ENCODE data around the gene HOXA5.

The HOXA5 gene

DNA sequence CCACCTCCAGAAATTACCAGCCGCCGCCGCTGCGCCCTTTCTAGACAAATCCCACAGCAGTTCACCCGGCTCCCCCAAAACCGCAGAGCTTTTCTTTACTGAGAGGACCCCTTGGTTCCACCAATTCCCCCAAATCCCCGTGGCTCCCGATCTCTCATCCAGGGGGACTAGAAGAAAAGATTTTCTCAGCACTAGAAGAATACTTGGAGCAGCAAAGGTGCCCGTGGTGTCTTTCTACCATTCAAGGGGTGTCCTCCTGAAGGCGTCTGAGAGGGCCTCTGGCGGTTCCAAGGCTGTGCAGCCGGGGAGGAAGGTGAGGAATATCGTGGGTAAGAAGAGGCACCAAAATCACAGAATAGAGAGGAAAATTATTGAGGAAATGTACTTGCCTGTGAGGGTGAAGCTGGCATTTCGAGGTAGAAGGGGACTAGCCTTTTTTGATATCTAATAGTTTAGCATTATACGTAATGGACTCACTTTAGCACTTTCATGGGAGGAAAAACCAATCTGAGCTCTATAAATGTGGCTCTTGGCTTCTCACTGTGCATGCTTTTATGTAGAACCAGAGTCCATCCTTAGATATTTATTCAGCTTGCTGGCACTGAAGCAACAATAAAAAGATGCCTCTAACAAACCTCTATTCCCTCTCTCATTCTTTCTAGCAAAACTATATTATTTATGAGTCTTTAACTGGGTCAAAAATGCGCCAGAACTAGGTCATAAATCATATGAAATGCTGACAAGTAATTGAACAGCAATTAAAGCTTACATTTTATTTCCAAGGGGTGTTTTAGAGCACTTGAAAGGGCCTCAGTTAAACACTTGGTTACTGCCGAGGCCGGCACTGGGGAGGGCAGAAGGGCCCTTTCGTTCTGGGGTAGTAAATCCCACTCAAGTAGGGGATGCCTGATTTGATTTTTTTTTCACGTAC is 27.2 kb downstream of the HOXA5 start:
- no peak for FAIRE-seq

DNA sequence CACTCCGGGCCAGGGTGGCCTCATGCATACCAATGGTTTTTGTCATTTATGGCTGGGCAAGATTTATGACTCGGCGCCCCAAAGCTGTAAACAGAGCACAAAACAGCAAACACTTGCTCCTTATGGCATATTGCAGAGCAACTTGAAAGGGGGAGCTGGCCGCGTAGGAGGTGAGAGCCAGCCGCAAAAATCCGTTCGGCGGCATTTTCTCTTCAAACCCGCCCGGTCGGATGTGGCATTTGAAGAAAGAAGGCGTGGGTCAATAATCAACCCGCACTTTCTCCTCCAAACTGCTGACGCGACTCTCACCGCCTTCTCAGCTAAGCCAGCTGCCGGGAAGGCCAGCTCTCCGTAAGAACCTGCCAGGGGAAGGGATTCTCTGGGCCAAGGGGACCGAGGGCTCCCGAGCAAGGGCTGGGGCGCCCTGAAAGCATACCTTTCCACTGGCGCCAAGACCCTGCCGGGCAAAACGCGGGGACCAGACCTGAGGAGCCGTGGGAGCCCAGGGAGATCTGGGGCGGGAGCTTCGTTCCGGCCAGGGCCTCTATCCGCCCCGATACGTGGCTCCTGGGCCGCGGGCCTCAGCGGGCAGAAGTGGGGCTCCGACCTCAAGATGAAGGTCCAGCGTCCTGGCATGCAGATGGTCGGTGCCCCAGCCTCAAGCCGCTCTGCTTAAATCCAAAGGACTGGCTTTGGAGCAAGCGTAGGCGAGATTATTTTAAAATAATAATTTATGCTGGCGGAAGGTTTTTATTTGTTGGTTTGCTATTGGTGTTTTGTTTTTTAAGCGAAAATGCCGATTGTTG is 28.1 kb downstream of the HOXA5 start:
- no peak for FAIRE-seq

DNA sequence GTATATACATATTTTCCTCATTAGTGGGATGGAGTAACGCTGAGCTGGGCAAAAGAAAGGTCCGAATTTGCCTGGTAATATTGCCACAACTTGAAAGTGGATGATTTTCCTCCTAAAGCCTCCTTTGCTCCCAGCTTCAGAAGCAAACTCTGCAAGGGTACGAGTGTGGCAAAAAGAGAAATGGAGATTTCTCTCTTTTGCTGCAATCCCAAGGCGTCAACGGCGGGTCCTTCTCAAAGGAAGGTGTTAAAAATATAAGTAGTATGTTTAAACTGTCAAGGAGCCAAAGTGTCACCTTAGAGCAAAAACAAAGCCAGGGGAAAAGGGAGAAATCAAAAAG is 28.6 kb downstream of the HOXA5 start:
- no peak for FAIRE-seq

DNA sequence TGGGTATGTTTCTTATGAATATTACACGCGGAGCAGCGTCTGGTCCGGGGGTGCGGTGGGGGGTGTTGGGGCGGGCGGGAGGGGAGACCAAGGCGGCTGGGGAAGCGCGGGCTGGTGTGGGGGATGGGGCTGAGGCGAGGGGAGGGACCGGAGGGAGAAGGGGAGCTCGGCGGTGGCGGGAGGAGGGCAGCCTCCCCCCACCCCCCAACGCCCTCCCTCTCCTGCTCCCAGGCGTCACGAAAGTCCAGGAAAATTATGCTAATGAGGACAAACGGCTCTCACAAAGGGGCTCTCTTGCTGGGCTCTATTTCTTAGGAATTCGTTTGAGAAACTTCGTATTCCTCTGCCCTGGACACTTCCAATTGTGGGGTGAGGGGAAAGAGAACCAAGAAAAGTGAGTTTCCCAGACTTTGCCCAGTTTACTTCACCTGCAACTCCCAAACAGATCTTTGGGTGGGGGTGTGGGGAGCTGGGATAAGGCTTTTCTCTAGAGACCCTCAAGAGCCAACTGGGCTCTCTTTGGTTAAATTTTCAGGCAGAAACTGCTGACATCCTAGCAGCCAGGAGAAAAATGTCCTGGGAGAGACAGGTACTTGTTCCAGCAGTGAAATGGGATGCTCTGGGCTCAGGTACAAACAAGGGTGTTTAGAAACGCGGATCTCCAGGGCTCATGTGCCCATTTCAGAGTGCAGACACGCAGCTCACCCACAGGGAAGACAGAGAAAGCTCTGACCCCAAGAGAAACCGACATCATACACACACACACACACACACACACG is 29.3 kb downstream of the HOXA5 start:
- no peak for FAIRE-seq

DNA sequence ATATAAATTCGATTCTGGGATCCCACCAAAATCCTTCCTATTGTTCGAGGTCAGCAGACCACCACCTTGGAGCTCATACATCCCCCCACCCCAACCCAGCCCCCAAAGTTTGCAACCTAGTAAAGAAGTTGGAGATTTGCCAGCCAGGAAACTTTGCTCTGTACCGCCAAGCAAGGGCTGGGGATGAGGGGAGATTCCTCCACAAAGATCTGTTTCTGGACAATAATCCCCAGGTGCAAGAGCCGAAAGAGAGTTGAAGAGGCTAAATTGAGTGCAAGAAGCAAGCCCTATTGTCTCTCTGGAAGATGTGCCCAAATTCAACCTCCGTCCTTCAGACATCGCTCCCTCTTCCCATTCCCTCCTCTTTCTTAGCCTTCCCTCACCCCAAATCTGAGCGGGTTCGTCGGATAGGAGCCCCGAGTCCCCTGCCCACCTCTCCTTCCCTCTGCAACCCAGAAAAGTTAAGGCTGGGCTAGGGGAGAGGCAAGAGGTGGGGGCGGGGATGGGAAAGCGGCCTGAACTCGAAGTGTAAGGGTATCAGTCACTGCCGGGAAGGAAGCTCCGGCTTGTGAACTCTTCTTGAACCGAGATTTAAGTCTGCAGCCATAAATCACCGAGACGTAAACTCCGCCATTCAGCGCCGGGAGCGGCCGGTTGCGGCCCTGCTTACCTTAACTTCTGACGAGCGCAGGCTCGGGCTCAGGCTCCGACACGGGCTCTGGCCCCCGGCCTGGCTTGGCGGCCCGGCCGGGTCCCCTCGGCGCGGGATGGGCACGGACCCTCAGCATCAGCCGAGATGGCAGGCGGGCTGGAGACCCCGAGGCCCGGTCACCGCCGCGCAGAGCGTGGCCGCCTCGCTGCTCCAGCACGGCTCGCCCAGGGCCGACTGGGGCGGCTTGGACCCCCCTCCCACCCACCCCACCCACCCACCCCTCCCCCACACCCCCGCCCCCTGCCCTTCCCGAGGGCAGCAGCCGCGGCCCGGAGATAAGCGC is 30.2 kb downstream of the HOXA5 start:
- FAIRE-seq: no peak

DNA sequence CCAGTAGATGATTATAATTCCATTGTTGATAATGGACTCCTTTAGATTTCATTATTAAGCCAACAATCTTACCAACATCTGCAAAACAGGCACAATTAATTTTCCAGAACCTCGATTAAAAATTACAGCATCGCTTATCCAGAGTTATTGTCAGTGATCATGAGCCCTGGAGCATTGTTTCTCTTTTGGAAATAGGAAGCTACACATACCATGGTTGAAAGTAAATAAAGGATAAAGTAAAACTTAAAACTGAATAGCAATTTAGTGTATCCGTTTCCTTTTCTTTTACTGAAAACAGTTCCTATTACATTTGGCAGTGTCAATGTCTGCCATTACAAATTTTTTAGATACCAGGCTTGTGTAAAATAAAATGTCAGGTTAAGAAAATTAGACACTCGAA is 31.1 kb downstream of the HOXA5 start:
- FAIRE-seq: no peak

DNA sequence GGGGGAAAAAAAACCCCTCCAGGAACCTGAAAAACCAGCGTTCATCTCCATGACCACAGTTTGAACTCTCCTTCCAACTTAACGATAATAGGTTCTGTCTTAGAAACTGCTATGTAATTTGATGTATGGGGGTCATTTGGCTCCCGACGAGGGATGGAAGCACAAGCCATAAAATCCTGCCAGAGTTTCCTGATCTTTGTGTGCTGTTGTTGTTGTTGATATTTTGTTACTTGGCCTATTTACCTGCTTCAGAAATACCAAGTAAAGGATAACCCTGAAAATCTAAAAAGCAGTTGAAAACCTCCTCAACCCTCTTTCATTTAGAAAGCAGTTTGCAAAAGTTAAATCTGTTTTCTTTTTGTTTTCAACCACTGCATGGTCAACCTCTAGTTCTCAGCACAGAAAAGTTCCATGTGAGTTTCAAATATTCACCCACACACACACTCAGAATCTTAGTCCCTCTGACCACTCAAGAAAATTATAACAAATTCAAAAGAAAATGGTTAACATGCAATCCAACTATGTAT is 31.7 kb downstream of the HOXA5 start:
- FAIRE-seq: no peak

DNA sequence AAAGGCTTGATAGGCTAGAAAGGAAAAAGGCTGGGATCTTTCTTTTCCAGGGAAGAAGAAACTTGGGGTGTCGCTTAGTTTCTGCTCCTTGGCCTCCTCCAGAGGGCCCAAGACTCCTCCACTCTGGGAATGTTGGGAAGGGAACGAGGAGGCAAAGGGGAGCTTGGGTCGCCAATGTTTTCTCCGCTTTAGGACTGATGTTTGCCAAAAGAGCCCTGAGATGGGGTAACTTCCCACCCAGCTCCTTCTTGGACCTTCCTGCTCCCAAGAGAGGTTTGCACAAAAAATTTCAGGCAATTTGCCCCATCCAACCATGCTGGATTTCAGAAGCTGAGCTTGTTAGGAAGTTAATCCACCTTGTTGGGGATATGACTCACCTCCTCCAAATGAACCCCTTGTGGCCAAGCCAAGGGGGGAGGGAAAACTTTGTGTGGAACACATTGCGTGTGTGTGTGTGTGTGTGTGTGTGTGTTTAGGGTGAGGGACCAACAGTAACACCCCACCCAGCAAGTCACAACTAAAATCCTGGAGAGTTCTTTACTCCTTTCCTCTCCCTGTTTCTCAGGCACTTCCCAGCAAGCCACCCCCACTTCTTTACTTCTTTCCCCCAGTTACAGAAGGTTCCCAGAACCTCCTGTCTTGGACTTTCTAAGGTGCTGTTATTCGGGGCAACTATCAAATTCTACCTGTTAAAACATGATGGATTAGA is 32.3 kb downstream of the HOXA5 start:
- no peak for FAIRE-seq

DNA sequence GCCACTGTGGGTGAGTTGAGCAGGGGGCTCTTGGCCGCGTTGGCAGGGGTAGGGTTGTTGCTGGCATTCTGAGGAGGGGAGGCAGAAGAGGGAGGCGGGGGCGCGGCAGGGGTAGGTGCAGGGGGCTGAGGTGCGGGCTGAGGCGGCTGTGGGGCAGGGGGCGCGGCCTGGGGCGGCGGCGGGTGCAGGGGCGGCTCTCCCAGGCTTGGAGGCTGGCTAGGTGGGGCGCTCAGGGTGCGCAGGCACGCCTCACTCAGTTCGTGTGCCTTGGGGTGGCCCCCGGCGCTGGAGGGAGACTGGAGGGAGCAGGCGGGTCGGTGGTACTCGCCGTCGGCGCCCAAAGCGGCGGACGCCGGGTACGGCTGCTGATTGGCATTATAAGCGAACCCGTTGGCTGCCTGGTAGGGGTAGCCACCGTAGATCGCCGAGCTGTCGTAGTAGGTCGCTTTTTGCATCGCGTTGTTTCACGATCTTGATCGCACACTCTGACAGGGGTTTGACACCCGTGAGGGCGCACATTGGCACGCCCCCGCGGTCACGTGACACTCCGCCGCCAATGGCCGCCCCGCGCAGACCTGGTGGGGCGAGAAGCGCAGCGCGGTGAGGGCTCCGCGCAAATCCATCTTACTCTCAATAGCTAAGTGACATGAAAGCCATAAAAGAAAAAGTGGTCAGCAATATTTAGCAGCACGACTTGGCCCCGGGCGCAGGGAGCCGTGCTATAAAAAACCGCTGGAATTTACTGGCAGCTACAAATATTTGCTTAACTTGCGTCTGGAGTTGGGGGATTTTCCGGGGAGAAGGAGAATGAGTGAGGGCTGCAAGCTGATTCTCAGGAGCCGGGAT is 33.1 kb downstream of the HOXA5 start:
- FAIRE-seq: no peak

DNA sequence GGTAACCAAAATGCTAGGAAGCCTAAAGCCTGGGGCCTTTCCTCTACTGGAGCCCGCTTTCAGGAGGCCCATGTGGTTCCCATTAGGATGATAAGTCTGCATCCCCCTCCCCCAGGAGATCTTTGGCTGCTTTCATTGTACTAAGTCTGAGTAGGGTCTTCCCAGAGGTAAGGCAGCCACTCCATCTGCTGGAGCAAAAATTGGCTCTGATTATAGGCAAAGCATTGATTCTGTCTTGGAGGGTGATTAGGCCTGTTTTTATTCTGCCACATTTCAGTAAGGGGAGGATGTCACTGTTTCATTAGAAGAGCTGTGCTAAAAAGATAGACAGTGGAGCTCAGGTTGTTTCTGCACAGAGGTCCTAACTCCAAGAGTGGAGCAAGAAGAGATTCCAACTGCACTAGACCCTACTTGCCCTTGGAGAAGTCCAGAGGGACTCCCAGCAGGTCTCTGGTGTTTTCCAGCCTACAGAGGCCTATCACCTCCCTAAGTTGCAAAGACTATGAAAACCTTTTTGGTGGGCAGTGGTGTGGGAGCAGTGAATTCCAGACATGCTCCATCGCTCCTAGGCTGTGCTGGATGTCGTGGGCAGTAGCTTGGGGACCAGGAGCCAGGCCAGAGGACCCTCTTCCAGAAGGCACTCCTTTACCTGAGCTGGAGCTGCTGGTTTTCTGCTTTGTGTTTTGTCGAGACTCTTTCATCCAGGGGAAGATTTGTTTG is 33.9 kb downstream of the HOXA5 start:
- FAIRE-seq: no peak

DNA sequence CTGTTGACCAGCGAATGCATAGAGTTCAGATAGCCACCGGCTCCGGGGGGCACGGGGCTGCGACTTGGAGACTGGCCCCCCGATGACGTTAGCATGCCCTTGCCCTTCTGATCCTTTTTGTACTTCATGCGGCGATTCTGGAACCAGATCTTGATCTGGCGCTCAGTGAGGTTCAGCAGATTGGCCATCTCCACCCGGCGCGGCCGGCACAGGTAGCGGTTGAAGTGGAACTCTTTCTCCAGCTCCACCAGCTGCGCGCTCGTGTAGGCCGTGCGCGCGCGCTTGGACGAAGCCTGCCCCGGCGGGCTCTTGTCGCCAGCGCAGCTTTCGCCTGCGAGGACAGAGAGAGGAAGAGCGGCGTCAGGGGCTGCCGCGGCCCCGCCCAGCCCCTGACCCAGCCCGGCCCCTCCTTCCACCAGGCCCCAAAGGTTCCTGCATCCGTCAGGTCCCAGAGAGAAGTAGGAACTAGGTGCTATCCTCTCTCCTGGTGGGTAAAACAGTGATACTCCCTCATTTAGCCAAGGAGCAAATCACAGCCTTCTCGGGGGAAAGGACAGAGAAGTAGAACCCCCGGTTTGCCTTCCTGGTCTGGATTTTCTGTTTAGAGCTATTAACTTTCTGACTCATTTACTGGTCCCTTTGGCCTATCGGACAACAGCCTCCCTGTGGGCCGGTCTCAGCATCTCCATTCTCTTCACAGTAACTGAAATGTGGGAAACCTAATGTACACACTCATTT is 34.9 kb downstream of the HOXA5 start:
- no peak for FAIRE-seq

DNA sequence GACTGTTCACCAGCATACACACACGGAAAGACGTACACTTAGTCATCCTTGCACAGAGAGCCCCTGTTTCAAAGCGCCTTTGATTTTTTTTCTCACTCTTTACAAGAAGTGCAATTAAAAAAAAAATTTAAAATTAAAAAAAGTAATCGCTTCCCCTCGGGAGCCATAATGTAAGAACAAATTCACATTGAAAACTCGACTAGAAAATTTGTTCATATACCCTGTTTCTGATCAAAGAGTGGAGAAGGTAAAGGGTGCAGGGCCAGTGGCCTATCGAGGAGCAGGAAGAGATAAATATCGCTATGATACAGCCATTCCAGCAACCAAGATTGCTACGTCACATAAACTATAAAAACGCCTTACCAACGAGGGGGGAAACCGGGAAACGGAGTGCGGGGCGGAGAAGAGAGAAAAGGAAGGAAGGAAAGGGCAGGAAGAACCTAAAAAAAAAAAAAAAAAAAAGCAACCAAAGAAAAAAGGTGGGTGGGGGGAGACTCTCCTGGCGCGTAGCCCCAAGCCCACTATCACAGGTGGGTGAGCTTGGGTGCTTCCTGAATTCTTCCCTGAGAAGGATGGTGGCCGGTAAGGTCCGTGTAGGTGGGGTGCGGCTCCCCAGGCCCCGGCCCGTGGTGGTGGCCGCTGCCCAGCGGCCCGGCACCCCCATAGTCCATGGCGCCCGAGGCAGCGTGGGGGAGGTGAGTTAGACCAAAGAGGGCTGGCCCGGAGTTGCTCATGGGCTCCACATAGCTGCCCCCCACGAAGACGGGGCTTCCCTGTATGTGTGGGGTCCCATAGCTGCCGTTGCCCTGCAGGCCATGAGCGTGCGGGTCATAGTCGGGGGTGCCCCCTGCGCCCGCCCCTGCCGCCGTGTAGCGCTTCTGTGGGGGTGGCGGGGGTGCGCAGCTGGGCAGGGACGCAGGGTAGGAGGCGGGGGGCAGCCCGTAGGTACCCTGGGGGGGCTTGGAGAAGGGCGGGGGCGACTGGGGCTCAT is 35.8 kb downstream of the HOXA5 start:
- FAIRE-seq: no peak

DNA sequence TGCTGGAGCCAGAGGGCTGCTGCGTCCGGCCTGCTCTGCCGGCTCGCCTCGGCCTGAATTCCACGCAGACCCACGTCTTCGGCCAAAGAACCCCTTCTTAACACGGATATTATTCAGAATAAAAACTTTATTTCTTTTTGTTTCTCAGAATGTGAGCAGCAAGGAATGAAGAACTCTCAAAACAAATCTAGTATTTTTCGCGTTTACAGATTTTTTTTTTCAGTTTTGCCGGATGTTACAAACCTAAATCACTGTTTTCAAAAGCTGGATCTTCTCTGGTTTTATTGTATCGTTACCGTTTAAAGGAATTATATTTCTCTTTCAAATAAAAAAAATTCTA is 36.6 kb downstream of the HOXA5 start:
- FAIRE-seq: no peak

DNA sequence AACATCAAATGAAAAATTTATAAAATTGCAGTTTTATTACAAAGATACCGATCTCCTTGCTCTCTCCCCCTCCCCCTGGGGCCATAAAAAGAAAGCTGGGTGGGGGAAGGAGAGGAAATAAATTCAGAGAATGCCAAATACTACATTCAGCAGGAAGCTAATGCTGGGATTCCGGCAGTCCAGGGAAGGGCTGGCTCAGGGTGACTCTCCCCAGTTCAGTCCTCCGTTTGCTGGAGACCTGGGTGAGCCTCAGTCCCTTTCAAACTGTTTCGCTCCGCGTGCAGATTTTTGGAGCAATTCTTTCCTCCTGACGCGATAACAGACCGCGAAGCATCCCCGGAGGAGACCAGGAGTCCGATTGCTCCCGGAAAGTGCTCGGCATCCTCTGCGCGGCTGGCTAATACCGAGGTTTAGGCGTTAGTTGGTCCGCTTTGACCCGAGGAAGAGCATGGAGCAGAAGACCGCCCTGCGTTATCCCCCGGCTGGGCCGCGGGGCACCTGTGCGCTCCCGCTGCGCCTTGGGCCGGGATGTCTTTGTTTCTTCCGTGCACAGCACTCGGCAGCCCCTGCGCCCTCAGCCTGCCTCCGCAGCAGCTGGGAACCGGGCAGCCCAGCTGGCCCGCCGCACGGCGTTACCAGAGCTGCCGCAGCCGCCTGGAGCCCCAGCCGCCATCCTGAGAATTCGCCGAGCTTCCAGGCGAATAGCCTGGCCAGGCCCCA is 37.1 kb downstream of the HOXA5 start:
- no peak for FAIRE-seq

DNA sequence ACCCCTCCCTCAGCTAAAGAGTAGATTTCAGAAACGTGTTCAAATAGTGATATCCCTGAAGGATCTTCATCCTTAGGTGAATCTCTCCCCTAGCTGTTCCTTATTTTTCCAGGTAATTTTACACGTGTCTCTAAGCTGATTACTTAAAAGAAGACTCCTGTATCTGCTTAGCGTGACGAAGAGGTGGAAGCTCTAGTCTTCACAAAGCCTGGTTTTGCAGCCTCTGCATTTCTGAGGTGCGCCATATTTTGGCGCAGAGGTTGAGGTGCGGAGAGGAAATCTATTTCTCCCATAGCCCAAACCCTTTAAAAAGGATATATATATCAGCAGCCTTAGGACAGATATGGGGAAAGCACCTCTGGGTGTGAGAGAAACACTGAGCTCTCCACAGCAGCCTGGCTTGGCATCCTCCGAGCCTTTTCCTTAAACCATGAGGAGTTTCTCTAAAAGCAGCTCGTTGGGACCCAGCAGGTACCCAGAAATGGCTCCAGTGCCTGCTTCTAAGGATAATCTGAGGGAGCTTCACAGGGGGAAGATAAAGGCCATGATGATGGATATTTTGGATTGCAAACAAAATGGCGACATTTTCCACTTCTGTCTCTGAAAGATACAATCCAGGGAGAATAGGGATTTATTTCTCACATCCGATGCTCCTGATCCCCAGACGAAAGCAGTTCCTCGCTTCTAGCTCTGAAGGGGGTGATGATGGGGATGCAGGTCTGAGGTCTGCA is 38.0 kb downstream of the HOXA5 start:
- no peak for FAIRE-seq
